HepG2 (cell line): ENCODE results near the gene CCDC88B. TPM values are rescaled to one million over a fixed set of nuclear protein-coding genes. Genes with fewer than 3 reads are reported as not detected.
A peak's percentile ranks its signal among the peaks of the same experiment; 100 is the strongest.

Source experiments
- ARNTL ChIP-seq: sonication (generic); formaldehyde crosslinking; IDR thresholded peaks from 2 replicates; pipeline ENCODE4 v1.4.0; 2020; ENCODE audit warnings: mild to moderate bottlenecking, missing genetic modification reagents
- BRD4 ChIP-seq: sonication (generic); formaldehyde crosslinking; IDR thresholded peaks from 2 replicates; pipeline ENCODE4 v1.4.0; 2020; ENCODE audit warnings: missing genetic modification reagents
- CSRNP1 ChIP-seq: sonication (generic); formaldehyde crosslinking; IDR thresholded peaks from 2 replicates; pipeline ENCODE4 v1.8.1; 2023; ENCODE audit warnings: mild to moderate bottlenecking, missing genetic modification reagents
- GLMP ChIP-seq: sonication (generic); formaldehyde crosslinking; IDR thresholded peaks from 2 replicates; pipeline ENCODE4 v1.9.0; 2021; ENCODE audit warnings: missing genetic modification reagents, mild to moderate bottlenecking, borderline replicate concordance
- GTF2F1 ChIP-seq: fragments of 150-350 bp; IDR thresholded peaks from 2 replicates; pipeline ENCODE4 v1.6.1; 2014; ENCODE audit warnings: low read length
- HOXA9 ChIP-seq: sonication (generic); formaldehyde crosslinking; IDR thresholded peaks from 2 replicates; pipeline ENCODE4 v1.8.1; 2022; ENCODE audit warnings: missing genetic modification reagents, mild to moderate bottlenecking, moderate library complexity, borderline replicate concordance
- JDP2 ChIP-seq: sonication (generic); formaldehyde crosslinking; IDR thresholded peaks from 2 replicates; pipeline ENCODE4 v1.8.1; 2022; ENCODE audit warnings: missing genetic modification reagents, borderline replicate concordance
- MIER2 ChIP-seq: IDR thresholded peaks from 2 replicates; pipeline ENCODE4 v1.6.1; 2016; ENCODE audit warnings: missing biosample characterization, missing genetic modification reagents
- SAFB2 ChIP-seq: sonication (generic); formaldehyde crosslinking; IDR thresholded peaks from 2 replicates; pipeline ENCODE4 v1.5.1; 2020; ENCODE audit warnings: missing genetic modification reagents, low read depth, mild to moderate bottlenecking, borderline replicate concordance
- YEATS2 ChIP-seq: sonication (generic); formaldehyde crosslinking; IDR thresholded peaks from 2 replicates; pipeline ENCODE4 v1.4.0; 2020; ENCODE audit warnings: missing genetic modification reagents, borderline replicate concordance
- ZFP41 ChIP-seq: sonication (generic); formaldehyde crosslinking; IDR thresholded peaks from 2 replicates; pipeline ENCODE4 v1.4.0; 2020; ENCODE audit warnings: mild to moderate bottlenecking, missing genetic modification reagents, borderline replicate concordance
- ZFX ChIP-seq: sonication (generic); formaldehyde crosslinking; IDR thresholded peaks from 2 replicates; pipeline ENCODE4 v1.4.0; 2020; ENCODE audit warnings: mild to moderate bottlenecking, low read depth, missing genetic modification reagents, moderate library complexity
- ZIK1 ChIP-seq: sonication (generic); formaldehyde crosslinking; IDR thresholded peaks from 2 replicates; pipeline ENCODE4 v1.5.0; 2020; ENCODE audit warnings: mild to moderate bottlenecking, low read depth, missing genetic modification reagents, borderline replicate concordance
- ZKSCAN5 ChIP-seq: sonication (generic); formaldehyde crosslinking; IDR thresholded peaks from 2 replicates; pipeline ENCODE4 v1.5.1; 2020; ENCODE audit warnings: mild to moderate bottlenecking, missing genetic modification reagents
- ZNF225 ChIP-seq: sonication (generic); formaldehyde crosslinking; IDR thresholded peaks from 2 replicates; pipeline ENCODE4 v1.4.0; 2020; ENCODE audit warnings: mild to moderate bottlenecking, missing genetic modification reagents
- ZNF256 ChIP-seq: sonication (generic); formaldehyde crosslinking; conservative IDR thresholded peaks from 2 replicates; pipeline ENCODE4 v1.4.0; 2020; ENCODE audit warnings: missing genetic modification reagents
- ZNF333 ChIP-seq: sonication (generic); formaldehyde crosslinking; IDR thresholded peaks from 2 replicates; pipeline ENCODE4 v1.4.0; 2020; ENCODE audit warnings: mild to moderate bottlenecking, missing genetic modification reagents, borderline replicate concordance
- ZNF431 ChIP-seq: sonication (generic); formaldehyde crosslinking; IDR thresholded peaks from 2 replicates; pipeline ENCODE4 v1.9.0; 2022; ENCODE audit warnings: missing genetic modification reagents, low read depth, mild to moderate bottlenecking, borderline replicate concordance
- ZNF441 ChIP-seq: sonication (generic); formaldehyde crosslinking; IDR thresholded peaks from 2 replicates; pipeline ENCODE4 v1.7.0; 2021; ENCODE audit warnings: missing genetic modification reagents, borderline replicate concordance
- ZNF446 ChIP-seq: sonication (generic); formaldehyde crosslinking; IDR thresholded peaks from 2 replicates; pipeline ENCODE4 v1.5.0; 2020; ENCODE audit warnings: mild to moderate bottlenecking, missing genetic modification reagents
- ZNF562 ChIP-seq: sonication (generic); formaldehyde crosslinking; IDR thresholded peaks from 2 replicates; pipeline ENCODE4 v1.8.0; 2022; ENCODE audit warnings: missing genetic modification reagents, borderline replicate concordance
- ZNF703 ChIP-seq: sonication (generic); formaldehyde crosslinking; IDR thresholded peaks from 2 replicates; pipeline ENCODE4 v1.5.1; 2020; ENCODE audit warnings: missing genetic modification reagents, mild to moderate bottlenecking, moderate library complexity, borderline replicate concordance
- ZSCAN12 ChIP-seq: sonication (generic); formaldehyde crosslinking; IDR thresholded peaks from 2 replicates; pipeline ENCODE4 v1.9.0; 2021; ENCODE audit warnings: mild to moderate bottlenecking, missing genetic modification reagents
- ZSCAN20 ChIP-seq: sonication (generic); formaldehyde crosslinking; IDR thresholded peaks from 2 replicates; pipeline ENCODE4 v1.4.0; 2020; ENCODE audit warnings: missing genetic modification reagents, mild to moderate bottlenecking, borderline replicate concordance
- ZZZ3 ChIP-seq: sonication (generic); formaldehyde crosslinking; IDR thresholded peaks from 2 replicates; pipeline ENCODE4 v1.4.0; 2020; ENCODE audit warnings: missing genetic modification reagents, mild to moderate bottlenecking, borderline replicate concordance
- polyA plus RNA-seq, 8 experiments: library from polyadenylated mRNA; depleted of rRNA in 3 of 8; stranded (reverse) in 7 of 8; unstranded in 1 of 8; fragments of >200 nt; fragmentation: Illumina TruSeq in 4 of 8; extraction: Trizol in 4 of 8; gene quantifications; 2 replicates each; pipeline versions ENCODE4 v1.2.1 to v1.2.3, GENCODE V29; 2011 to 2016; ENCODE audit warnings: low read depth in 4 of 8, missing spikeins in 1 of 8, mixed read lengths in 1 of 8; ENCODE audit not compliant: insufficient read depth in 1 of 8
- total RNA-seq, 5 experiments: library from RNA; depleted of rRNA; stranded (reverse); fragments of >200 nt; fragmentation: Illumina TruSeq; extraction: Trizol; gene quantifications; 2 replicates each; pipeline ENCODE4 v1.2.3, GENCODE V29; 2016; ENCODE audit warnings: low read depth in 1 of 5
- TF ChIP-seq, protein P1 (sequence below): sonication (generic); formaldehyde crosslinking; IDR thresholded peaks from 2 replicates; pipeline ENCODE4 v1.4.0; 2020; ENCODE audit warnings: missing genetic modification reagents

Gene CCDC88B
- total and polyA plus RNA-seq, 2 of the 13 experiments (the other 11 are each of a cell fraction or from before 2014, with no cell fraction given) = 3.6 to 4.8 TPM

GRCh38 chr11:64355078-64355940 is 15.3 kb downstream of the CCDC88B start (continued):
- 0 out of 2 replicates have a peak, but pooled peaks have one; percentile 16 for TF ChIP-seq MIER2 (CRISPR knock-in tag)
- no peak for TF ChIP-seq SAFB2 (CRISPR knock-in tag)
- no peak for TF ChIP-seq BRD4 (CRISPR knock-in tag)
- TF ChIP-seq, protein P1, sequence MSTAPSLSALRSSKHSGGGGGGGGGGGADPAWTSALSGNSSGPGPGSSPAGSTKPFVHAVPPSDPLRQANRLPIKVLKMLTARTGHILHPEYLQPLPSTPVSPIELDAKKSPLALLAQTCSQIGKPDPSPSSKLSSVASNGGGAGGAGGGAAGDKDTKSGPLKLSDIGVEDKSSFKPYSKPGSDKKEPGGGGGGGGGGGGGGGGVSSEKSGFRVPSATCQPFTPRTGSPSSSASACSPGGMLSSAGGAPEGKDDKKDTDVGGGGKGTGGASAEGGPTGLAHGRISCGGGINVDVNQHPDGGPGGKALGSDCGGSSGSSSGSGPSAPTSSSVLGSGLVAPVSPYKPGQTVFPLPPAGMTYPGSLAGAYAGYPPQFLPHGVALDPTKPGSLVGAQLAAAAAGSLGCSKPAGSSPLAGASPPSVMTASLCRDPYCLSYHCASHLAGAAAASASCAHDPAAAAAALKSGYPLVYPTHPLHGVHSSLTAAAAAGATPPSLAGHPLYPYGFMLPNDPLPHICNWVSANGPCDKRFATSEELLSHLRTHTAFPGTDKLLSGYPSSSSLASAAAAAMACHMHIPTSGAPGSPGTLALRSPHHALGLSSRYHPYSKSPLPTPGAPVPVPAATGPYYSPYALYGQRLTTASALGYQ (CRISPR knock-in tag) = no peak
- TF ChIP-seq ZNF703 = no peak
- TF ChIP-seq GLMP (CRISPR knock-in tag) = no peak
- TF ChIP-seq ZIK1 (CRISPR knock-in tag) = peak; percentile 40; the same call in 1 of the 2 replicates
- TF ChIP-seq ZNF562 (CRISPR knock-in tag) = no peak
- no peak for TF ChIP-seq ZNF225 (CRISPR knock-in tag)
- TF ChIP-seq ZSCAN12 (CRISPR knock-in tag) = no peak
- TF ChIP-seq ZKSCAN5 (CRISPR knock-in tag) = 0 out of 2 replicates have a peak, but pooled peaks have one; percentile 18
- no peak for TF ChIP-seq ARNTL (CRISPR knock-in tag)
- no peak for TF ChIP-seq ZNF431 (CRISPR knock-in tag)
- no peak for TF ChIP-seq ZSCAN20 (CRISPR knock-in tag)
- peak; percentile 69; the same call in 1 of the 2 replicates for TF ChIP-seq ZFX (CRISPR knock-in tag)
- TF ChIP-seq YEATS2 = peak; percentile 64; the same call in 1 of the 2 replicates
- no peak for TF ChIP-seq HOXA9 (CRISPR knock-in tag)
- no peak for TF ChIP-seq ZFP41
- TF ChIP-seq ZNF333 = no peak
- TF ChIP-seq CSRNP1 (CRISPR knock-in tag) = no peak
- no peak for TF ChIP-seq ZNF441 (CRISPR knock-in tag)
- no peak for TF ChIP-seq ZNF446 (CRISPR knock-in tag)
- no peak for TF ChIP-seq GTF2F1
- TF ChIP-seq ZNF256 (CRISPR knock-in tag) = no peak
- no peak for TF ChIP-seq ZZZ3
- no peak for TF ChIP-seq JDP2 (CRISPR knock-in tag)
